ENCODE results near the gene TOMM7.
A peak's percentile ranks its signal among the peaks of the same experiment; 100 is the strongest.

DNA sequence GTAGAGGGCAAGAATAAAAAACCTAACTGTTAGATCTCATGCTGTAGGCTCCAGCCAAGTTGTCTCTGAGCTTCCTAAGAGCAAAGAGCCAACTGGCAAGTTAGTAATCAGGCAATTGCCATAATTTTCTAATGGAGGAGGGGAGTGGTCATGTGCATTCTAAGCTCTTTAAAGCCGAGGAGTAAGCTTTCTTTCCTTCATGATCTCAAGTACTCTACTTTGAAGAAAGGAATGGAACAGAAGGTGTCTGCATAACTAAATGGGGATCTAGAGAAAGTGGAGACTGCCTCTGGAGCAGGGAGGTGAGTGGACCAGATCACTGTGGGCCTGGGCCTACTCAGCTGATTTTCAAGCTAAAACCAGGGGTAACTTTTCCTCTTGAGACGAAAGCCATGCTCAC lies 37.7 kb upstream of the TOMM7 start:
- TF ChIP-seq, protein P1, sequence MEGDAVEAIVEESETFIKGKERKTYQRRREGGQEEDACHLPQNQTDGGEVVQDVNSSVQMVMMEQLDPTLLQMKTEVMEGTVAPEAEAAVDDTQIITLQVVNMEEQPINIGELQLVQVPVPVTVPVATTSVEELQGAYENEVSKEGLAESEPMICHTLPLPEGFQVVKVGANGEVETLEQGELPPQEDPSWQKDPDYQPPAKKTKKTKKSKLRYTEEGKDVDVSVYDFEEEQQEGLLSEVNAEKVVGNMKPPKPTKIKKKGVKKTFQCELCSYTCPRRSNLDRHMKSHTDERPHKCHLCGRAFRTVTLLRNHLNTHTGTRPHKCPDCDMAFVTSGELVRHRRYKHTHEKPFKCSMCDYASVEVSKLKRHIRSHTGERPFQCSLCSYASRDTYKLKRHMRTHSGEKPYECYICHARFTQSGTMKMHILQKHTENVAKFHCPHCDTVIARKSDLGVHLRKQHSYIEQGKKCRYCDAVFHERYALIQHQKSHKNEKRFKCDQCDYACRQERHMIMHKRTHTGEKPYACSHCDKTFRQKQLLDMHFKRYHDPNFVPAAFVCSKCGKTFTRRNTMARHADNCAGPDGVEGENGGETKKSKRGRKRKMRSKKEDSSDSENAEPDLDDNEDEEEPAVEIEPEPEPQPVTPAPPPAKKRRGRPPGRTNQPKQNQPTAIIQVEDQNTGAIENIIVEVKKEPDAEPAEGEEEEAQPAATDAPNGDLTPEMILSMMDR (IDR thresholded peaks at IDR 0.05; ENCODE audit: insufficient read depth, low read length): no peak
- no peak for TF ChIP-seq GABPA (IDR thresholded peaks at IDR 0.05; ENCODE audit: low read depth)
- TF ChIP-seq POLR2AphosphoS5 (IDR thresholded peaks at IDR 0.05; ENCODE audit: low read depth): peak; percentile 37; the same call in 1 of the 2 replicates
- no peak for TF ChIP-seq SPI1 (IDR thresholded peaks at IDR 0.05; ENCODE audit: borderline replicate concordance, low read depth)
